Myocyte (in vitro differentiated cells): Measurements from ENCODE around the gene AMELX. TPM values are rescaled to one million over a fixed set of nuclear protein-coding genes. Genes with fewer than 3 reads are reported as not detected.

ENCODE experiments used
- DNase-seq: peaks from one replicate; pipeline ENCODE4 v3.0.0-alpha.2; 2012; ENCODE audit warnings: low read depth
- polyA plus RNA-seq: library from polyadenylated mRNA; unstranded; fragments of >200 nt; gene quantifications from one replicate; pipeline ENCODE4 v1.2.1, GENCODE V29; 2012; ENCODE audit warnings: missing spikeins
- total RNA-seq: library from RNA; depleted of rRNA; stranded (reverse); fragments of >200 nt; gene quantifications from 2 replicates; pipeline ENCODE4 v1.2.3, GENCODE V29; 2014

Gene AMELX
- not detected in 2 replicates for total RNA-seq
- polyA plus RNA-seq, result not detected

- DNase-seq, result no peak
These were observed at the start of gene AMELX for GRCh38 chrX:11293113-11293512. Gene AMELX, plus strand, starts transcription at chrX:11293413. Its CDS starts 1,376 bp downstream, at chrX:11294789.

DNA sequence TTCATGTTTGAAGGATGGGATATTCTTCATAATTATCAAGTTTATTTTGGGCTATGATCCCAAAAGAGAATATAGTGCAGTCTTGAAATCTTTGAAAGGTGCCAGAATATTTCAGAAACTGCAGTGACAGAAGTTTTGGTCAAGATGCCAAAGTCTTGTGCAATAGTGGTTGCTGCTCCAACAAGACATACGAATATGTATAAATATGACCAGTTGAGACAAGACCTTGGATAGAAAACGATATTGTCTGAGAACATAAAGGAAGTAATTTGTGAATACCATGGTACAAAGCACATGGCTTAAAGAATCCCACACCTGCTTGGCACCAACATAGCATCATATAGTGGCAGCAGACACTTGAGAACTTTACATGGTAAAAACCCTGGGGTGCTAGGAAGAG lies 48.6 kb upstream of the AMELX start:
- DNase-seq, result peak; percentile 25

DNA sequence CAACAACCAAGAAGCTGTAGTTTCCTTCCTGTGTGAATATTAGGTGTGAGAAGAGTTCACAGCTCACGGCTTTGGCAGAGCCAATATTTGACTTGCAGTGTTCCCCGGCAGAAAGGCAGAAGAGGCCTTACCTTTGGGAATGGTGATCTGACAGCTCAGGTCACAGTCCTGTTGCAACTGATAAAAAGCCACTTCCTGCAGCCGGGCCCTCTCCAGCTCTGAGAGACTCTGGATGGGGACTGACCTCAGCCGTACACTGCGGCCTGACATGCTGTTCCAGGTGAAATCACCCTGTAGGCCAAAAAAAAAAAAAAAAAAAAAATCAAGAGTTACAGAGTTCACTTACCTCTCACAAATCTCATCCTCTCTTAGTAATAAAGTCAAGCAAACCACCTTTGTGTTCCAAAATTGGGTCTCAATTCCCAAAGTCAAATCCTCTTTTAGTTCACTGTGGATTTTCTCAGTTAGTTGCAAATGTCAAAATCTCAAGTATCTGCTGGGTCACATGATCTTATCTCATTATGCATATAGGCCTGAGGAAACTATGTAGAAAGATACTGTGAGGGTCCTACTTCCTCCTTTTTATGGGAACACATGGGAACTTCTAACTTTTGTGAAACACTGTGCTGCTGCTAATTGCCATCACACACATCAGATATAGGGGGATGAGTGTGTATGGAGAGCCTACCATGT lies 38.6 kb upstream of the AMELX start:
- no peak for DNase-seq

DNA sequence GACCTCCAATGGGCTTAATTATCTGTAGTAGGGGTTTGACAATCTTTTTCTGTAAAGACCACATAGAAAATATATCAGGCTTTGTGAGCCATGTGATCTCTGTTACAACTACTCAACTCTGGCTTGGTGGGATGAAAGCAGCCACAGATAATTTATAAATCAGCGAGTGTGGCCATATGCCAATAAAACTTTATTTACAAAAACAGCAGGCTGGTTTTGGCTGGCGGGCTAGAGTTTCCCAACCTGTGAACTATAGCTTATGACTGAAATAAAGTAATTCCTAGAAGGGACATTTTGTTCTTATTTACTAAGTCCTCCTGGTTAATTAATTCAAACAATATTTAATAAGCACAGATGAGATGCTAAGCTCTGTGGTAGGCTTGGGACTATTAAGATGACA lies 35.9 kb upstream of the AMELX start:
- DNase-seq, result no peak

DNA sequence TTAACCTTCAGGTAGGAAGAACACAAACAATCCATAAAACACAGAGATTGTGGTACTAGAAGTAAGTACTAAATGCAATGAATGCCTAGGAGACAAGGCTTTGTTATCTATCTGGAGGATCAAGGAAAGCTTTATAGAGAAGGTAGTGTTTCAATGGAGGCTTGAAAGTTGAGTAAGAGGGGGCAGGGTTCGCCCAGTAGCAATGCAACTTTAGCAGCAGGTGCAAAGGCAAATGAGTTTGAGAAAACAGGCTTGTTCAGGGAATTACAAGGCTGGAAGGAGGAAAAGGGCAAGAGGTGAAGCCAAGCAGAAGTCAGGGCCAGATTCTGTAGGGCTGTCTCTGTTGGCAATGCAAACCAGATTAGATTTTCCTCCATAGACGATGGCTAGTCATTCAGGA lies 35.5 kb upstream of the AMELX start:
- DNase-seq, result no peak

GRCh38 chrX:11259437-11259836 lies 33.8 kb upstream of the AMELX start:
- no peak for DNase-seq

DNA sequence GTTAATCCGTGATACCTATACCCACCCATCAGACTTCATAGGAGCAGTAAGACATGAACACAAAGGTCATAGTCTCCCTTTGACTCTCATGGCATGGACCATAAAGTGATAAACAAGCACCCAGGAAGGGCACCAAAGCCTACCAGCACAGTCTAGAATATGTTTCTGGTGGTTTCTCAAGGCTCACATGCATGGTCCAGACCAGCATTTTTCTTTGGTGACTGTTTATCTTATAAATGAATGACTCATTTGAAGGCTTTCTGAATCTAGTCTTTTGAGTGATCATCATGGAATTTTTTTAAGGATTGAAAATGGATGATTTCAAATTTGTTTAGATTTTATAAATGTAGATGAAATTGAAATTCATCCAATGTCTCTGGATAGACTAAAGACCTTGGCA lies 32.0 kb upstream of the AMELX start:
- DNase-seq, result peak; percentile 18

GRCh38 chrX:11264925-11265324 lies 28.3 kb upstream of the AMELX start:
- no peak for DNase-seq

DNA sequence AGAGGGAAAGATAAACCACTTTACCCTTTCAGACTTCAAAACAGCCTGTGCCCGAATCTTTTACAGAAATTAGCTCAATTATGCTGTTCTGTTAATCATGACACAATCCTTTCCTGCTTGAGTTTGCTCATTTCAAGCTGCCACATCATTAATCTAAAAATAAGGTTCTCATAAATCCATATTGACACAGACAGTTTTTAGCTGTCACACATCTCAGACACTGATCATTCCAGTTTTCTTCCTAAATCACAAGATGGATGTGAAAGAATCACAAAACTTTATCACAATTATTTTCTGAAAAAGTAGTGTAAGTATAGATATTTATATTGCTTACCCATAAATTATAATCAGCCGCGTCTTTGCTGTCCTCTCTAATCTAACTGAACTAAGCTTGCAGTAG lies 27.9 kb upstream of the AMELX start:
- no peak for DNase-seq

- DNase-seq, result no peak
These were observed 26.6 kb upstream of the AMELX start for GRCh38 chrX:11266573-11267003.

- DNase-seq, result no peak
These were observed 25.8 kb upstream of the AMELX start for GRCh38 chrX:11267425-11267824.

DNA sequence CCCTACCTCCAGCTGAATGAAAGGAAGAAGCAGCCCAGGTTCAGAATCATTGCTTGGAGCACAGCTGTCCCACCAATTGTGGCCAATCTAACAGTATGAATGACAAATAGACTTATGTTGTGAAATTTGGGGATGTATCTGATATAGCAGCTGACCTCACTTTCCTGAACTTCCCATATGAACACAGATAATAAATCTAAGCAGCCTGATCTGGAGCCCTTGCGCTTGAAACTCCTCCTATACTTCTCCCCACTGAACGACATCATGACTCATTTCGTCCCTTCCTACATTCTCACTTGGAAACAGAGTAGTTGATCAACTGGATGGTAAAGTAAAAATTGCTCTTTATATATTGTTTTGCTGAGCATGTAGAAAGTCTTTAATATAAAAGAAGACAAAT lies 24.2 kb upstream of the AMELX start:
- no peak for DNase-seq

DNA sequence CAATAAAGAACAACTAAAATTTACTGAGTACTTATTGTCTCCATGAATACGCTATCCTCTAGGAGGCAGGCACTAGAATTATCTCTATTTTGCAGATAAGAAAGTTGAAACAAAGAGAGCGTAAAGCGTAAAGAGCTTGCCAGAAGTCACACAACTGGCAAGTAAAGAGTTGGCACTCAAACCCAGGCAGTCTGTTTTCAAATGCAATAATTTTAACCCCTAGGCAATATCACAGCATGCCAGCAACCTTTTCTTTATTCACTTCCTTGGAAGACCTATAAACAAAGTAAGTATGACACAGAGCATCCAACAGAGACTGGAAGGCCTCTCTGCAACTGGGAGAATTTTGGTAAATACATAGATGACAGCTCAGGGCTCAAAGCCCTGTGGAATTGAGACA lies 23.2 kb upstream of the AMELX start:
- DNase-seq, result no peak

DNA sequence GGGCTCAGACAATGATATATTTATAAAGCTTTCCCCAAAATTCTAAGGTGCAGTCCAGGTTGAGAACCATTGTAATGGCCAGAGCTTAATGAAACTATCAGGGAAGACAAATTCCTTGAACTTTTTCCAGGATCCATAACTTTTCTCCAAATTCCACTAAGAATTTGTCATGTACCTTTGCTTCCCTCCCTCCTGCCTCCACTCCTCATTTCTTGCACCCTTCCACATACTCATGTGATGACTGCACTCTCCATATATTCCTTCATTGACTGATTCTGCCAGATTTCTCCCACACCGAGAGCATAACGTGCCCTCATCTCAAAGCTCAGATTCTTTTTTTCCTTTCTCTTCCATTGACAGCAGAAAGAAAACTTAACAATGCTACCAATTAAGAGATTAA lies 20.9 kb upstream of the AMELX start:
- DNase-seq, result no peak

DNA sequence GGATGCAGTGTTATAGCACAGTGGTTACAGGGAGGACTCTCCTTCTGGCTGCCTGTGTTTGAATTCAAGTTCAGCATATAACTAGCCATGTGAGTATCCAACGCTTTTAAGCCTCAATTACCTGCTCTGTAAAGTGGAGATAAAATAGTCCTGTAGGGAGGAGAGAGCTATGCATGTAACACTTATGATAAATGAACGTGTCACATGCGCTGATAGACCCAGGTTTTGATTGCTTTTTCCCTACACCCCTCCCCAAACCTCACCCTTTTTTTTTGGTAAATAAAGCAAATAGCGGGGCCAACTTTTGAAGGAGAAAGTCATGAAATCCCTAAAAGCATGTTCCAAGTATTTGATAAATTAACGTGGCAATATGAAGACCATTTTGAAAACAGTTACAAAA lies 20.4 kb upstream of the AMELX start:
- DNase-seq, result no peak

DNA sequence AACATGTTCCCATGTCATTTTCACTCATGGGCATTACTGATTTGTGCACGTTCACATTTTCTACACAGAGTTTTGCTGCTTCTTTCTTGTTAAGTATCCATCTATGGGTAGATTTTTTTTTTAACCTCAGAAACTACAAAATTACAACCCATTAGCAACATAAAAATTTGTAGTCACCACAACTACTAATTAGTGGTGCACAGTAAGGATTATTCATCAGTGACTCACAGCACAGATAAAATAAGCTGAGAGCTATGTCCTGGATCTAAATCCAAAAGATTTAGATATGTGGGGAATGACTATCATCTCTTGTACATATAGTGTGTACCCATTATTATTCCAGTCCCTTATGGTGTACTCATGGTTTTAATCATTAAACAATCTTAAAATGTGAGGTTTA lies 19.7 kb upstream of the AMELX start:
- no peak for DNase-seq

- DNase-seq, result no peak
These were observed 11.2 kb upstream of the AMELX start for GRCh38 chrX:11282043-11282442.

- DNase-seq, result no peak
These were observed 7.6 kb upstream of the AMELX start for GRCh38 chrX:11285651-11286050.

- DNase-seq, result no peak
These were observed 5.7 kb upstream of the AMELX start for GRCh38 chrX:11287505-11287904.

DNA sequence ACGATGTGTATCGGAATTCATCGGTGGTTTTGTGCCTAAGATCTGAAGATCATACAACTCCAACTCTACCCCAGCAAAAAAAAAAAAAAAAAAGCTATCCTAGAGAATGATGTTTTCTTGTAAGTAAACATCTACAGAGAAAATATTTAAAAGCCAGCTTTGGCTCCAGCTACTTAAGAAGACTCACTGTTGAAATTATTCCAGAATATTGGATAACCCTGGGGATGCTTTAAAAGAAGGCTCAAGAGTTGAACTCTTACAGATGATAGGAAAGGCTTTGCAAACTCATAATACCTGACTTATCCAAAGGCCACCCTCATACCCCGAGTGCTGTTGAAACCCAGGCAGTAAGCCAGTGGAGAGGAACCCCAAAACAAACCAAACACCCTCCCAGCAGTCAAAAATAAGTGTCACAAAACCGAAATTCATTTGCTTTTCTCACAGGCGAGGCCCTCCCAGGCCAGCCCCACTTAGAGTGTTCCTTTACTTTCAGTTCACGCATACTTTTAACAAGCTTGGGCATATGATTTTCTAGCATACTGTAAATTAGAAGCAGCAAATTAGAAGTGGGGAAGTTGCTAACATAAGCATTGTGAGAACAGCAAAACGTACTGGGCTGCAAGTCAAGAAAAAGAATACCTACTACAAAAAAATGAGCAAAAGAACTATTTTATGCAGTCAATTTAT lies 2.7 kb upstream of the AMELX start:
- DNase-seq, result no peak

DNA sequence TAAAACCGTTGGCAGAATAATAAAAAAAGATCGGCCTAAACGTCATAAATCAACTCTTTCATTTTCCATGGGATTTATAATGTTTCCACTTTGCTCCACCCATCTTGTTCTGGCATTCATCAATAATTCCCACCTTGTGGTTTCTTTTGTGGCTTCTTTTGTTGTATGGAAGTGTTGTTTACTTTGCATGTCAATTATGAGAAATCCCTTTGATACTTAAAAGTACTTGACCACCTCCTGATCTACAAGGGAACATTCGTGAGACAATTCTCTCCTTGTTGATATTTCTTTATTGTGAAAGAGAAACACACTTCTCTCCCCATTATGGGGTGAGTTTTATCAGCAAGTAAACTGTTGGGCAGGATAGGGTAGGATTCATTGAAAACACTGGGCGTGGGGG lies 2.8 kb downstream of the AMELX start:
- no peak for DNase-seq

- DNase-seq, result no peak
These were observed 5.4 kb downstream of the AMELX start for GRCh38 chrX:11298600-11298999.

DNA sequence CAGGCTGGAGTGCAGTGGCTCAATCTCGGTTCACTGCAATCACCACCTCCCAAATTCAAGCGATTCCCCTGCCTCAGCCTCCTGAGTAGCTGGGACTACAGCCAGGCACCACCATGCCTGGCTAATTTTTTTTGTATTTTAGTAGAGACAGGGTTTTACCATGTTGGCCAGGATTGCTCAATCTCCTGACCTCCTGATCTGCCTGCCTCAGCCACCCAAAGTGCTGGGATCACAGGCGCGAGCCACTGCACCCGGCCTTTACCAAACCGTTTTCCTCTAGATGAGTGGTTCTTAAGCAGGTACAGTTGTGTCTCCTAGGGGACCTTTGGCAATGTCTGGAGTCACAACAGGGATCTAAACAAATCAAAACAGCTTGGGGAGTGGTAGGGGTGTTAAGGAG lies 11.6 kb downstream of the AMELX start:
- DNase-seq, result no peak
